ENCODE data around the gene SYNJ2.

Gene SYNJ2

GRCh38 chr6:158030380-158031300, 49.0 kb downstream of the SYNJ2 start:
- DNase-seq: no peak

DNA sequence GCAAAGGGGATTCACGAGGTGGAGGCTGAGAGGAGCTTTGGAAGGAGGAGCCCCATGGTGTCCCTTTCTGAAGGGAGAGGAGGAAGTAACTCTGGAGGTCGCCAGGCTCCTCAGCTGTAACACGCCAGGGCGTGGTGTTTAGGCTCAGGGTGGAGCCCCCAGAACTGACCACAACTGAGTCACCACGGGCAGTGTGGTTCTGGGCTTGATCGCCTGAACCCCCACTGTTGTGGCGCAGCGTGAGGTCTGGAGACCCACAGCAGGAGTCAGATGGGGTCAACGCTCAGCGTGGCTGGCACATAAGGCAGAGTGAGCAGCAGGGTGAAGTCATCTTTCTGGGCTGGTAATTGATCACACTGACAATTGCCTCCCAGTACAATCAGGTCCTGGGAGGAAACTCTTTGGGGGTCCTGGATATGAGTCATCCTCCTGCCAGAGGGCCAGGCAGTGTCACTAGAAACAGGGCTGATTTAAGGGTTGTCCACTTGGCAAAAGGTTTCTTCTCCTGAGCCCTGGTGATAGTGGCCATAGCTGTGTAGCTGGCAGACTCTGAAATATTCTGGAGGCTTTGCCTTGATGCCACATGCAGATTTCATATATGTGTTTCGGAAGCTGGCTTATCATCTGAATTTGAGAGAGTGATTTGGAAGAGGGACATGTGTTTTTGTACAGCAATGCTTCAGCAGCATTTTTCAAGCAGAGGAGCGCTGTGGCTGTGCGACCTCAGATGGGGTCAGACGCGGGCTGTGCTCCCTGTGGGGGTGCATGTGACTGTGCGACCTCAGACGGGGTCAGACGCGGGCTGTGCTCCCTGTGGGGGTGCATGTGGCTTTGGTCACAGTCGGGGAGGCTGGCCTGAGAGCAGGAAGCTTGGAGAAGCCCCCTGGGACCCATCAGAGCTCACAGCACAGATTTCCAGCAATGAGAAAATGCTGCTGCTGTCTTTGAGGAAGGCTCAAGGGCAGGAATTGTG, 50.0 kb downstream of the SYNJ2 start:
- DNase-seq: peak; percentile 59

DNA sequence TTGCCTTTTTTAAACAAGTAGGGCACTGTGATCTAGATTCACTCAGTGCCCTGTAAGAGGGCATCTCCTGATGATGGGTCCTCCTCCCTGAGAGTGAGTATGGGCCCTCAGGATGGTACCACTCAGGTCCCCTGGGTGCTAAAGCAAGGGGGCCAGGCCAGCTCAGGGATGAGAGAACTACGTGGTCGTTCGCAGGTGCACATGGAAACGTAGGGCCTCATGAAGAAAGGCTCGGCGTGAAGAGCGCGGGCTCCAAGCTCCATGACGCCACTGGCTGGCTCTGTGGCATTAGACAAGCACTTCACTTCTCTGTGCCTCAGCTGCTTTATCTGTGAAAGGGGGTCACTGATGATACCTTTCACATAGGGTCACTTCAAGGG, 50.7 kb downstream of the SYNJ2 start:
- no peak for DNase-seq

DNA sequence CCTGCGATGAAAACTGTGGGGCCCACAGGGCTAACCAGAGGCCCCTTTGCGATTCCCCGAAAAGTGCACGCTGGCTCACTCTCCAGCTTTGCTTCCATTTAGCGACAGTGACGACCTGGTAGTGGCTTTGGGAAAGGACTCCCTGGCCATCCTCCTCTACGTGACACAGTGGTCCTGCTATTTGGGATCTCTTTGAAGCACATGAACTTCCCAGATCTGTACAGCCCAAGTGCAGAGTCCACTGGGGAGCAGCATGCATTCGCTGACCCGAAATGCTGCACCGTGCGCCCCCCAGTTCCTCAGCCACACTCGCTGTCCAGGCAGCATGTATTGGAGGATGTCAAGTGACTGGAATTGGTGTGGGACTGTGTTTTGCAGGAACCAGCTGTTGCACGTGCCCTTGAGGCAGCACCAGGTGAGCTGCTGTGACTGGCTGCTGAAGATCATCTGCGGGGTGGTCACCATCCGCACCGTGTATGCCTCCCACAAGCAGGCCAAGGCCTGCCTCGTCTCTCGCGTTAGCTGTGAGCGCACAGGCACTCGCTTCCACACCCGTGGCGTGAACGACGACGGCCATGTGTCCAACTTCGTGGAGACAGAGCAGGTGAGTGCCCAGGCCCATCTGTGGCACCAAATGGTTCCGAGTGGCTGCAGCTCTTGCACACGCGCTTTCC, 51.6 kb downstream of the SYNJ2 start:
- no peak for DNase-seq

GRCh38 chr6:158033751-158034702, 52.4 kb downstream of the SYNJ2 start:
- DNase-seq: no peak

- no peak for DNase-seq
Measured at GRCh38 chr6:158036261-158036660, 54.6 kb downstream of the SYNJ2 start.

DNA sequence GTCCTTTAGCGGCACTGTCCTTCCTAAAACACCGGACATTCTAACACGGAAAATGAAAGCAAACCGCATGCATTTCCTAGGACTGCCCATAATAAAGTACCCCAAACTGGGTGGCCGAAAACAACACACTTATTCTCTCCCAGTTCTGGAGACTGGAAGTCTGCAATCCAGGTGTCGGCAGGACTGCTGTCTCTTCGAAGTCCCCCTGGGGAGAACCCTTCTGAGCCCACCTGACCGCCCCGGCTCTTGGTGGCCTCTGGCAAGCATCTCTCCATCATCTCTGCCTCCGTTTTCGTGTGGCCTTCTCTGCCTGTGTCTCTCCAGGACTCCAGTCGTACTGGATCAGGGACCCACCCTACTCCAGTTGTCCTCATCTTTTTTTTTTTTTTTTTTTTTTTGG, 55.4 kb downstream of the SYNJ2 start:
- no peak for DNase-seq

- DNase-seq: no peak
Measured at GRCh38 chr6:158037771-158038170, 56.1 kb downstream of the SYNJ2 start.

GRCh38 chr6:158038291-158039177, 56.9 kb downstream of the SYNJ2 start:
- DNase-seq: no peak

DNA sequence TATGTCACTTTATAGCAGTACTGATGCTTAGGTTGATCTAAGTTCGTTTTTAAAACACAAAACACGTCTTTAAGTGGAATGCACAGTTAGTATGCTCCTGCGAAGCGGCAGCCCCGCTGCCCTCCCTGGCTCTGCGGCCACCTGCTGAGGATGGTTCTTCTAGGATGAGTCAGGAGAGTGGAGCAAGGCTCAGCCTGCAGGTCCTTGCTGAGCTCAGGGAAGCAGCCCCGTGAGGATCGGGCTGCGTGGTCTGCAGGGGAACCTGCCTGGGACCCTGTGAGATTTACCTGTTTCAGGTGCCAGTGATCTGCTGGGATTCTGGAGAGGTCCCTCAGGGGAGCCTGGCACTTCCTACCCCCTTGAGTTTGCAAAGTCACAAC, 57.5 kb downstream of the SYNJ2 start:
- DNase-seq: no peak

GRCh38 chr6:158039571-158040050, 57.9 kb downstream of the SYNJ2 start:
- no peak for DNase-seq

DNA sequence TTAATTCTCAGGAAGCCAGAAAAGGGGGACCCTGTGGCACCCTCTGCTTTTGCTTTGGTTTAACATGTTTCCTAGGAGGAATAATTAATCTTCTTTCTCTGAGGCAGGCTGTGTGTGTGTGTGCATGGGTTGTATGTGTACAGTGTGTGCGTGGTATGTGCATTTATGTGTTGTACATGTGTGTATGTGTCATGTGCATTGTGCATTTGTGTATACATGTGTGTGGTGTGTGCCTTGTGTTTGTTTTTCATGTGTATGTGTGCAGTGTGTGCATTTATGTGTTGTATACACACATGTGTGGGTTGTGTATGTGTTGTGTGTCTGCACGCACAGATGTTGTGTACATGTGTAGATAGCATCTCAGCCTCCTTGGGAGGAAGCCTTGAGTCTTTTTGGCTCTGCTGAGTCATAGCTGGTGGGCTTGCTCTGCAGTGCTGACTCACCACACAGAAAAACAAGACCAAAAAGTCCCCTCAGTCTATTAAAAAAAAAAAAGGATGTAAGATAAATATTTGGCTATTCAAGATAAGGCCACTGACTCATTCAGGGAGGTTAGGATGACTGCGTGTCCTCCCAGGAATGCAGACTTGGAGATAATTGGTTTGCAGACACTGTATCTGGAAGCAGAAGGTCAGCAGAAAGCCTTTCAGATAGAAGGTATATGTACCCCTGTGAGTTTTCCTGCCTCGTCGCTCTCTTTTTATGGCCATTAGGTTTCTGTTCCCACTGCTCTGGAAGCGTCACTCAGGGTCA, 58.6 kb downstream of the SYNJ2 start:
- DNase-seq: no peak

DNA sequence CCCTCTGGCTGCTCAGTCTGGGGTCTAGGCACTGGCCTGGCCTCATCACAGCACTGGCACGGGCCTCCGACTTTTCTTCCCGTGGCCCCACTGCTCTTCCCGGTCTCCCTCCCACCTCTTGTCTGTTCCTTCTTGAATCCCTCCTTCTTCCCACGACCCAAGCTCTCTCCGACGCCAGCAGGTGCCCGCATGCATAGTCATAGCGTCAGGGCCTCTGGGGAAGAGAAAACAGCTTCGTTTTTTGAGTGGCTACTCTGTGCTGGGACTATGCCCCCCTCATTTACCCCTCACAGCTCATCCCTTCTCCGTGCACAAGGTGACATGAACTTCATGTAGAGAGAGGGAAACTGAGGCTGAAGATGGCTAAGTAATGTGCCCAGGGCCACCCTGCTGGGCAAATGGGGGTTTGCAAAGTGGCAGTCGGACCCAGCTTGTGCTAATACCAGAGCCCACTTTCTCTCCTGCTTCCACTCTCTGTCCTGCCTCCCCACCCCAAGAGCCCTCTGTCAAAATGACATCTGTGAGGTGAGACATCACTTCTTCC, 59.2 kb downstream of the SYNJ2 start:
- no peak for DNase-seq

DNA sequence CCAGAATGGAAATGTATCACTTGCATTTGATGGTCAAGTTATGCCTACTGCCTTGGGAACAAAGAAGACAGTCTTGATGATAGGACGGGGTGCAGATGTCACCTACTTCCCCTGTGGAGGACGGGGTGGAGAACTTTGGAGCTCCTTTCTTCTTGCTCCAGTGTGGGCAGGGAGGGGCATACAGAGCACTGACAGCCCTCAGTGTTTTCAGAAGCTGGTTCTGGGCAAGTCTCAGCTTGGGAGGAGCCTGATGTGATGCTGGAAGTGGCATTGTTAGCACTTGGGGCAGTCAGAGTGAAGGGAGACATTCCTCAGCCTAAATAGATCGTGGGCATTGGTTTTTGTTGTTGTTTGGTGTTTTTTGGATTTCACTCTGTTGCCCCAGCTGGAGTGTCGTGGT, 59.7 kb downstream of the SYNJ2 start:
- DNase-seq: no peak

DNA sequence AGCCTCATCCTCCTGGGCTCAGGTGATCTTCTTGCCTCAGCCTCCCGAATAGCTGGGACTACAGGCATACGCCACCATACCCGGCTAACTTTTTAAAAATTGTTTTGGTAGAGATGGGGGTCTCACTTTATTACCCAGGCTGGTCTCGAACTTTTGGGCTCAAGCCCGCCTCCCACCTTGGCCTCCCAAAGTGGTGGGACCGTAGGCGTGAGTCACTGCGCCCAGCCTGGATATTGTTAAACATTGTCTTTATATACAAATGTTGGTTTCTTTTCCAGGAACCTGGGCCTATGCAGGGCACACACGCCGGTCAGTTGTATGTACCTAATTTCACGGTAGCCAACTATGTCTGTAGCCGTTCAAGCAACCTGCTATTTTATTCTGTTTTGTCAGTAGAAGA, 60.1 kb downstream of the SYNJ2 start:
- no peak for DNase-seq

DNA sequence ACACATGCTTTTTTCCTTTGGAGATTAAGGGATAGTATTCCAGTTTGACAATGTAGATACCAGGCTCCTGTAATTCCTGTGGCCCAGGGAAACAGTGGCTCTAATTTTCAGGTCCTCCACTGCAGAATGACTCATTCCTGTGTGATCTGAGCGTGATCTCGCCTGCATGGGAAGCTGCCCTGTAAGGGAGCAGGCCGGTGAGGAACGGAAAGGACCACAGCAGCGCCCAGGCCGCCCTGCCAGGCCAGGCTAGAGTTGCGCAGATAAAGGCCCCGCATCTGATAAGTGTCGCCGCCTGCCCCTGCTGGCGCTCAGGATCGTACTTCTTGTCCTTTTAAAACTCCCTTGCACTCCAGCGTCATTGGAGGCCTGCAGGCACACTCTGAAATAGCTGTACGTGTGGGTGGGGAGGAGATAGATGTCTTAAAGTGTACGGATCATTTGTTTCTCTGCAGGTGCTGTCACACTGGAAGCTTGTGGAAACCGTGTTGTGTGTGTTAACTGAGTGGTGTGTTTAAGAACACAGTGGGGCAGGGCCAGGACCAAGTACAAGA, 60.7 kb downstream of the SYNJ2 start:
- DNase-seq: no peak

DNA sequence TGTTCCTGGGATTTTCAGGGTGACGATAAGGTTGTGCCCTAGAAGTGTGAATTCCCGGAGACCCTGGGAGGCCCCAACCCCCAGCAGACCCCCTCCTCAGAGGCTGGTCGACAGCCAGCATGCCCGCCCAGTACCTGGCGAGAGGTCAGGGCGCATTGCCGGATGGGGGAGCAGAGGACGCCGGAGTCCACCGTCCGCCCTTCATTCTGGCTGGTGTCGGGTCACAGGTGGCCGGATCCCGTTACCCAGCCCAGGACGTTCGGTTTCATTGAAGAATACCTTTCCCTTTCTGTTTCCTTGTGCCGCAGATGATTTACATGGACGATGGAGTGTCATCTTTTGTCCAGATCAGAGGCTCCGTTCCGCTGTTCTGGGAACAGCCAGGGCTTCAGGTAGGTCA, 61.3 kb downstream of the SYNJ2 start:
- DNase-seq: no peak

- DNase-seq: no peak
Measured at GRCh38 chr6:158043586-158044524, 62.2 kb downstream of the SYNJ2 start.
